Vagina (tissue), 2 donors: ENCODE results near the gene TTC7B.

Experiments used
- POLR2AphosphoS5 ChIP-seq, 2 donors: sonication (generic); formaldehyde crosslinking; IDR thresholded peaks; one replicate each; pipeline ENCODE4 v1.9.0; 2017; ENCODE audit warnings: antibody characterized with exemption in 2 of 2, mild to moderate bottlenecking in 2 of 2, low read depth in 1 of 2; ENCODE audit not compliant: insufficient read depth in 1 of 2
- TF ChIP-seq, protein P1 (sequence below), 3 experiments: fragments of 450-650 bp in 2 of 3; fragments of 200-600 bp in 1 of 3; sonication (generic) in 1 of 3; IDR thresholded peaks; one replicate each; pipeline ENCODE4 v1.5.1; 2017 to 2019; ENCODE audit warnings: antibody characterized with exemption in 3 of 3, mild to moderate bottlenecking in 2 of 3, moderate library complexity in 2 of 3

DNA sequence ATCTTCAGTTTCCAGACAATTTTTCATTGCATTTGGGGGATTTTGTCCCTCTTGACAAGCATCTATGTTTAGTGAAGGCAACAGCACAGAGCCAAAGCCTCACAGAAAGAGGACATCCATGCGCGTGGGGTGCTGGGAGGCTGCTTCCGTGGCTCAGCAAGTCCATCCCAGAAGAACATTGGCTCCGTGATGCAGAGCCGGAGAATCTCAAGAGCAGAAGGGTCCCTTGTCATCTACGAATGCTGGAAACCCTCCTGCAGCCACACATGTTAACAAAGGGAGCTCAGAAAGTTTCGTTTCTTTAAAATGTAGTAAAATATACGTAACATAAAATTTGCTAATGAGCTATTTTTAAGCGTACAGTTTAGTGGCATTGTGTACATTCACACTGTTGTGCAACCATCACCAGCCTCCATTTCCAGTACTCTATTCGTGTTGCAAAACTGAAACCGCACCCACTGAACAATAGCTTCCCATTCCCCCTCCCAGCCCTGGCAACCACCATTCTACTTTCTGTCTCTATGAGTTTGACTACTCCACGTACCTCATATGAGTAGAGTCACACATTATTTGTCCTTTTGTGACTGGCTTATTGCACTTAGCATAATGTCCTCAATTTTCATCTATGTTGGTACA lies 185.9 kb downstream of the TTC7B start:
- TF ChIP-seq POLR2AphosphoS5 (IDR thresholded peaks at IDR 0.05; ENCODE audit: insufficient read depth in 1 of 2, low read depth in 1 of 2), result no peak
- TF ChIP-seq, protein P1, sequence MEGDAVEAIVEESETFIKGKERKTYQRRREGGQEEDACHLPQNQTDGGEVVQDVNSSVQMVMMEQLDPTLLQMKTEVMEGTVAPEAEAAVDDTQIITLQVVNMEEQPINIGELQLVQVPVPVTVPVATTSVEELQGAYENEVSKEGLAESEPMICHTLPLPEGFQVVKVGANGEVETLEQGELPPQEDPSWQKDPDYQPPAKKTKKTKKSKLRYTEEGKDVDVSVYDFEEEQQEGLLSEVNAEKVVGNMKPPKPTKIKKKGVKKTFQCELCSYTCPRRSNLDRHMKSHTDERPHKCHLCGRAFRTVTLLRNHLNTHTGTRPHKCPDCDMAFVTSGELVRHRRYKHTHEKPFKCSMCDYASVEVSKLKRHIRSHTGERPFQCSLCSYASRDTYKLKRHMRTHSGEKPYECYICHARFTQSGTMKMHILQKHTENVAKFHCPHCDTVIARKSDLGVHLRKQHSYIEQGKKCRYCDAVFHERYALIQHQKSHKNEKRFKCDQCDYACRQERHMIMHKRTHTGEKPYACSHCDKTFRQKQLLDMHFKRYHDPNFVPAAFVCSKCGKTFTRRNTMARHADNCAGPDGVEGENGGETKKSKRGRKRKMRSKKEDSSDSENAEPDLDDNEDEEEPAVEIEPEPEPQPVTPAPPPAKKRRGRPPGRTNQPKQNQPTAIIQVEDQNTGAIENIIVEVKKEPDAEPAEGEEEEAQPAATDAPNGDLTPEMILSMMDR (IDR thresholded peaks at IDR 0.05), result no peak
